Type B pancreatic cell (in vitro differentiated cells): ENCODE measurements around the gene SH3RF3. TPM values are rescaled to one million over a fixed set of nuclear protein-coding genes. Genes with fewer than 3 reads are reported as not detected.

ENCODE experiments used
- DNase-seq: peaks from one replicate; pipeline ENCODE4 v3.0.0; 2021; ENCODE audit warnings: mixed read lengths; ENCODE audit not compliant: unreplicated experiment; ENCODE audit errors: extremely low spot score
- H3K27ac Mint-ChIP-seq: 2 replicates; pipeline ENCODE4 v1.8.0; 2021; ENCODE audit warnings: mild to moderate bottlenecking, mixed read lengths
- H3K27me3 Mint-ChIP-seq: 2 replicates; pipeline ENCODE4 v1.8.0; 2021; ENCODE audit warnings: mixed read lengths
- H3K36me3 Mint-ChIP-seq: 2 replicates; pipeline ENCODE4 v1.8.0; 2021; ENCODE audit warnings: mixed read lengths
- H3K4me1 Mint-ChIP-seq: one replicate; pipeline ENCODE4 v1.8.0; 2021; ENCODE audit warnings: mixed read lengths; ENCODE audit not compliant: unreplicated experiment
- H3K4me3 Mint-ChIP-seq: 2 replicates; pipeline ENCODE4 v1.8.0; 2021; ENCODE audit warnings: mild to moderate bottlenecking, mixed read lengths
- H3K9me3 Mint-ChIP-seq: 2 replicates; pipeline ENCODE4 v1.8.0; 2021; ENCODE audit warnings: mixed read lengths
- total RNA-seq: library from RNA; stranded (reverse); gene quantifications from 2 replicates; pipeline ENCODE4 v1.2.1, GENCODE V29; 2021; ENCODE audit warnings: low replicate concordance
- TF ChIP-seq, protein P1 (sequence below): fragments of 200-600 bp; sonication (generic); conservative IDR thresholded peaks from 2 replicates; pipeline ENCODE4 v1.5.0; 2021; ENCODE audit warnings: antibody characterized with exemption, mild to moderate bottlenecking

SH3RF3 gene
- total RNA-seq, 1 donor from 2014 or later = 13.9 TPM

DNA sequence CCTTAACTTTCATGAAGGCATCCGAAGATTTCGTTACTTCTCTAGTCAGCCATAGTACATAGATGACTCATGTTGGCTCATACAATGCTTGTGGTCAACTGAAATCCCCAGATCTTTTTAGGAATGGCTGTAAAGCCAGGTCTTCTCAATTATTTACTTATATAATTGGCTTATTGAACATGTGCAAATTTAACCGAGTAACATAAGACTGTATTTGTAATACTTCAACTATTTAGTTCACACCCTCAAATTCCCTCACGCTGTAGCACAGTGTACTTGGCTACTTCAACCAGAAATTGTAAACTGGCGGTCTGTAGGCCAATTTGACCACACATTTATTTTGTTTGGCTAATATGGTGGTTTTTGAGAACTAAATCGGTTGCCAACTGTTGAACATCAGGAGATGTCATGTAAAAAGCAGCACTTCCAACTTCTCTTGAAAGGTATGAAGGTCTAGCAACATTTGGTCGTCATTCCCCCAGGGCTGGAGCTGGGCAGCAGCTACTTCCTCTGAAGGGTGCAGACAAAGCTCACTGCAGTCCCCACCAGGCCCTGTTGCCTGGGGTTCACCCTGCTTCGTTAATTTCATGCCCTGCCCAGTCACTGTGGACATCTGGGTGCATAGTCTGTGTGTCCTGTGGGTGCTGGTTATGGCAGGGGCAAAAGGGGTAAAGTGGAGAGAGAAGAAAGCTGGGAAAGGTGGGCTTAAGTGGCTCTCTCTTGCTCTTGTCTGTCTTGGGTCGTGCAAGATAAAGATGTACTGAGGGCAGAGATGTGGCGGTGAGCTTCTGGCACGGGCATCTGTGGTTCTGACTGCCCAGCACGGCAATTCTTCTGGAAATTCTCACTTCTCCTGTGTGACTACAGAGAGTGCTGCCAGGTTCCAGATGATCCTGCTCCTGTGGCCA is 3.2 kb upstream of the SH3RF3 start:
- peaks cover 35% of the 10 kb centered on the region for H3K27me3 Mint-ChIP-seq
- TF ChIP-seq, protein P1, sequence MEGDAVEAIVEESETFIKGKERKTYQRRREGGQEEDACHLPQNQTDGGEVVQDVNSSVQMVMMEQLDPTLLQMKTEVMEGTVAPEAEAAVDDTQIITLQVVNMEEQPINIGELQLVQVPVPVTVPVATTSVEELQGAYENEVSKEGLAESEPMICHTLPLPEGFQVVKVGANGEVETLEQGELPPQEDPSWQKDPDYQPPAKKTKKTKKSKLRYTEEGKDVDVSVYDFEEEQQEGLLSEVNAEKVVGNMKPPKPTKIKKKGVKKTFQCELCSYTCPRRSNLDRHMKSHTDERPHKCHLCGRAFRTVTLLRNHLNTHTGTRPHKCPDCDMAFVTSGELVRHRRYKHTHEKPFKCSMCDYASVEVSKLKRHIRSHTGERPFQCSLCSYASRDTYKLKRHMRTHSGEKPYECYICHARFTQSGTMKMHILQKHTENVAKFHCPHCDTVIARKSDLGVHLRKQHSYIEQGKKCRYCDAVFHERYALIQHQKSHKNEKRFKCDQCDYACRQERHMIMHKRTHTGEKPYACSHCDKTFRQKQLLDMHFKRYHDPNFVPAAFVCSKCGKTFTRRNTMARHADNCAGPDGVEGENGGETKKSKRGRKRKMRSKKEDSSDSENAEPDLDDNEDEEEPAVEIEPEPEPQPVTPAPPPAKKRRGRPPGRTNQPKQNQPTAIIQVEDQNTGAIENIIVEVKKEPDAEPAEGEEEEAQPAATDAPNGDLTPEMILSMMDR = no peak

DNA sequence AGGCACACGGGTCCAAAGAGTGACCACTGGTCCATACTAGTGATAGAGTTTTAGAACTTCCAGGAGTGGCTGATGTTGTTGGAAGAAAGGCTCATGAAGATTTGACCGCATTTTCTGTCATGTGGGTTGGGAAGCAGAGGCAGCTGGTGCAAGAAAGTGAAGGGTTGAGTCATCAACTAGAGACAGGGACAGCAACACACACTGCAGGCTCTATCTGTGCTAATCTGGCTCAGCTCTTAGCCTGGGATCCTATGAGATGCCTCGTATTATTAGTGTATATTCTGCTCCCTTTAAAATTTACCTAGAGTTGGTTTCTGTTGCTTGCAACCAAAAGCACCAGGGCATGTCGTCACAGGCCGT is 2.5 kb upstream of the SH3RF3 start:
- DNase-seq = no peak
- TF ChIP-seq, protein P1 = no peak
- no peaks in the 10 kb centered on the region for H3K9me3 Mint-ChIP-seq
- peaks cover 19% of the 10 kb centered on the region for H3K4me1 Mint-ChIP-seq
- no peak overlapping the region for H3K27ac Mint-ChIP-seq
- H3K4me3 Mint-ChIP-seq = no peak overlapping the region
- H3K36me3 Mint-ChIP-seq = no peaks in the 10 kb centered on the region
- H3K27me3 Mint-ChIP-seq = peaks cover 39% of the 10 kb centered on the region

More for the DNA sequence above, 3.2 kb upstream of the SH3RF3 start:
- H3K36me3 Mint-ChIP-seq = no peaks in the 10 kb centered on the region
- no peak overlapping the region for H3K4me3 Mint-ChIP-seq
- H3K4me1 Mint-ChIP-seq = peaks cover 22% of the 10 kb centered on the region
- DNase-seq = no peak
- H3K9me3 Mint-ChIP-seq = no peaks in the 10 kb centered on the region
- H3K27ac Mint-ChIP-seq = no peak overlapping the region

DNA sequence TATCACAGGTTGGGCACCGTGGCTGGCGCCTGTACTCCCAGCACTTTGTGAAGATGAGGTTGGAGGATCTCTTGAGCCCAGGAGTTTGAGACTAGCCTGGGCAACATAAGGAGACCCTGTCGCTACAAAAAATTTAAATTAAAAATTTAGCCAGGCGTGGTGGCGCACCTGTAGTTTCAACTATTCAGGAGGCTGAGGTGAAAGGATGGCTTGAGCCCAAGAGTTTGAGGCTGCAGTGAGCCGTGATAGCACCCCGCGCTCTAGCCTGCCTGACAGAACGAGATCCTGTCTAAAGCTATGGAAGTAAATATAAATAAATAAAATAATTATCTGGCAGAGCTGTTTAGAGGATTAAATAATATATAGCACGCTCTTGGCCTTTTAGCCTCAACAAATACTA is 1.4 kb upstream of the SH3RF3 start:
- no peak for DNase-seq
- peak overlapping the region; percentile 43 for H3K27ac Mint-ChIP-seq
- peak overlapping the region; percentile 84 for H3K4me3 Mint-ChIP-seq
- peaks cover 43% of the 10 kb centered on the region for H3K27me3 Mint-ChIP-seq
- TF ChIP-seq, protein P1 = no peak
- H3K9me3 Mint-ChIP-seq = no peaks in the 10 kb centered on the region
- peaks cover 17% of the 10 kb centered on the region for H3K4me1 Mint-ChIP-seq
- no peaks in the 10 kb centered on the region for H3K36me3 Mint-ChIP-seq

DNA sequence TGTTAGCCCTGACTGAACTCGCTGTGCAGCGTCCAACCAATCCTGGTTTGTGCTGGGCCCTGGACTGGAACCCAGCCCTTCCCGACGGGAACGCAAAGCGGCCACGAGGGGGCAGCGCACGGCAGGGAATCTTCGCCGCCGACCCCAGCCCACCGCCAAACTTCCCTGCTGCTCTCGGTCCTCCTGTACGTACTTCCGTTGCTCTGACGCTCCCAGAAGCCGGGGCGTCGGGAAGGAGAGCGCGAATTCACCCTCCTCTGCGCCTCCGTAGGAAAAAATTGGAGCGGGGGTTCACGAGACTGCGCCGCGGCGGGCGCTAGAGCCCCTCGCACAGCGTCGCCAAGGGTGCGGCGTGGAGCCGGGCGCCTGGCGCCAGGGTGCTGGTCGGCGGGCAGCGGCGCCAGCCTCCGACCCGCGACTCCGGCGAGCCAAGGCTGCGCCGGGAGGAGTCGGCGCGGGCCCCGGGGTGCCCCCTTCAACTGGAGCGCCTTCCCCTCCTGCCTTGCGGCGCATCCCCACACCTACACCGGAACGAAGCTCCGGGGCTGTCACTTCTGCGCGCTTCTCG is 873 bp upstream of the SH3RF3 start:
- peaks cover 45% of the 10 kb centered on the region for H3K27me3 Mint-ChIP-seq
- H3K27ac Mint-ChIP-seq = peak overlapping the region; percentile 43

DNA sequence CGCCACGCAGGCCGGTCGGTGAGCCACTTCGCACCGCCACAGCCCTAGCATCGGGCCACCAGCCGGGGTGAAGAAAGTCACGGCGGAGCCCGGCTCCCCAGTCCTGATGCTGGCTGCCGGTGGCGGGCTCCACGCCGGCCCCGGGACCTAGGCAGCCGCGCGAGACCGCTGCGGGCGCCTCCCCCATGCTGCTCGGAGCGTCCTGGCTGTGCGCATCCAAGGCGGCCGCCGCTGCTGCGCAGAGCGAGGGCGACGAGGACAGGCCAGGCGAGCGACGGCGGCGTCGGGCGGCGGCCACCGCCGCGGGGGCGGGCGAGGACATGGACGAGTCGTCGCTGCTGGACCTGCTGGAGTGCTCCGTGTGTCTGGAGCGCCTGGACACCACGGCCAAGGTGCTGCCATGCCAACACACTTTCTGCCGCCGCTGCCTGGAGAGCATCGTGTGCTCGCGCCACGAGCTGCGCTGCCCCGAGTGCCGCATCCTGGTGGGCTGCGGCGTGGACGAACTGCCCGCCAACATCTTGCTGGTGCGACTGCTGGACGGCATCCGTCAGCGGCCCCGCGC is 433 bp downstream of the SH3RF3 start:
- H3K27me3 Mint-ChIP-seq = peaks cover 53% of the 10 kb centered on the region
- H3K4me1 Mint-ChIP-seq = peaks cover 17% of the 10 kb centered on the region
- no peaks in the 10 kb centered on the region for H3K36me3 Mint-ChIP-seq
- TF ChIP-seq, protein P1 = no peak
- H3K4me3 Mint-ChIP-seq = peak overlapping the region; percentile 78
- no peak for DNase-seq
- no peak overlapping the region for H3K27ac Mint-ChIP-seq
- H3K9me3 Mint-ChIP-seq = no peaks in the 10 kb centered on the region

More for the DNA sequence above, 873 bp upstream of the SH3RF3 start:
- TF ChIP-seq, protein P1 = peak; percentile 99
- Mint-ChIP-seq H3K9me3 (no peaks in the 10 kb centered on the region), H3K4me1 (peaks cover 17% of the 10 kb centered on the region), H3K36me3 (no peaks in the 10 kb centered on the region), H3K4me3 (peak overlapping the region; percentile 85)
- DNase-seq = peak; percentile 87
